HG03439 (cell line): ENCODE measurements around the gene KRTAP19-1.

Source experiments
- ATAC-seq: cut with Tn5 transposase; IDR thresholded peaks from one replicate; pipeline ENCODE4 v1.9.1; 2021; ENCODE audit warnings: mild to moderate bottlenecking, moderate library complexity; ENCODE audit not compliant: unreplicated experiment

KRTAP19-1 gene

DNA sequence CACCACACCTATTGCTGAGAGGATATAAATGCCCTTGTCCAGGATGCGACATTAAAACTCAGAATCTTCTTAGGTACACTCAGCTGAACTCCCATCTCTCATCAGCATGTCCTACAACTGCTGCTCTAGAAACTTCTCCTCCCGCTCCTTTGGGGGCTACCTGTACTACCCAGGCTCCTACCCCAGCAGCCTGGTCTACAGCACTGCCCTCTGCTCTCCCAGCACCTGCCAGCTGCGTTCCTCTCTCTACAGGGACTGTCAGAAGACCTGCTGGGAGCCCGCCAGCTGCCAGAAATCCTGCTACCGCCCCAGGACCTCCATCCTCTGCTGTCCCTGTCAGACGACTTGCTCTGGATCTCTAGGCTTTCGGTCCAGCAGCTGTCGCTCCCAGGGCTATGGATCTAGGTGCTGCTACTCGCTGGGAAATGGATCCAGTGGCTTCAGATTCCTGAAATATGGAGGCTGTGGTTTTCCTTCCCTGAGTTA, 50.0 kb downstream of the KRTAP19-1 start, which contains the start of gene KRTAP13-4:
KRTAP13-4 (plus strand) TSS at position 51 of the 486 bp plus-strand sequence; CDS start at position 107, 56 bp downstream.
- ATAC-seq = no peak
